Renal cortical epithelial cell (primary cell): ENCODE data around the gene TXNDC12. TPM values are rescaled to one million over a fixed set of nuclear protein-coding genes. Genes with fewer than 3 reads are reported as not detected.
"Not testable (repeated sequence)": the region's sequence is repeated elsewhere in the genome, so short reads cannot be mapped to it uniquely, and the experiment has no call there.

Experiments
- DNase-seq: peaks from one replicate; pipeline ENCODE4 v3.0.0-alpha.2; 2011; ENCODE audit warnings: low read depth
- total RNA-seq: library from RNA; depleted of rRNA; stranded (reverse); fragments of >200 nt; gene quantifications from 2 replicates; pipeline ENCODE4 v1.2.3, GENCODE V29; 2014

TXNDC12 gene
- total RNA-seq, result 36.1 and 55.7 TPM in 2 replicates

- peak; percentile 95 for DNase-seq
These were observed at the start of gene TXNDC12 for GRCh38 chr1:52055066-52055865. Gene TXNDC12, minus strand, starts transcription at chr1:52055191. Its CDS starts 95 bp downstream, at chr1:52055096.

GRCh38 chr1:52102336-52103013 lies 47.5 kb upstream of the TXNDC12 start:
- no peak for DNase-seq

- DNase-seq, result no peak
These were observed 43.3 kb upstream of the TXNDC12 start for GRCh38 chr1:52098139-52098871.

- DNase-seq, result no peak
These were observed 41.2 kb upstream of the TXNDC12 start for GRCh38 chr1:52096216-52096615.

GRCh38 chr1:52094300-52094699 lies 39.3 kb upstream of the TXNDC12 start:
- not testable (repeated sequence) for DNase-seq

- not testable (repeated sequence) for DNase-seq
These were observed 32.9 kb upstream of the TXNDC12 start for GRCh38 chr1:52087892-52088291.

- DNase-seq, result peak; percentile 29
These were observed 25.0 kb upstream of the TXNDC12 start for GRCh38 chr1:52080014-52080415.

- not testable (repeated sequence) for DNase-seq
These were observed 22.3 kb upstream of the TXNDC12 start for GRCh38 chr1:52077277-52077676.

GRCh38 chr1:52072291-52072690 lies 17.3 kb upstream of the TXNDC12 start:
- no peak for DNase-seq

GRCh38 chr1:52070704-52071103 lies 15.7 kb upstream of the TXNDC12 start:
- no peak for DNase-seq

- peak; percentile 36 for DNase-seq
These were observed 8.2 kb upstream of the TXNDC12 start for GRCh38 chr1:52063192-52063591.

GRCh38 chr1:52060822-52061221 lies 5.8 kb upstream of the TXNDC12 start:
- no peak for DNase-seq

GRCh38 chr1:52059888-52060287 lies 4.9 kb upstream of the TXNDC12 start:
- DNase-seq, result no peak

GRCh38 chr1:52059321-52059720 lies 4.3 kb upstream of the TXNDC12 start:
- DNase-seq, result peak; percentile 79

- peak; percentile 16 for DNase-seq
These were observed 3.0 kb upstream of the TXNDC12 start for GRCh38 chr1:52057876-52058415.

GRCh38 chr1:52057255-52057654 lies 2.3 kb upstream of the TXNDC12 start:
- DNase-seq, result peak; percentile 9

GRCh38 chr1:52056937-52057231 lies 1.9 kb upstream of the TXNDC12 start:
- DNase-seq, result peak; percentile 81

- peak; percentile 81 for DNase-seq
These were observed 1.4 kb upstream of the TXNDC12 start, which contains the start of gene BTF3L4 for GRCh38 chr1:52056163-52056936. Gene BTF3L4, plus strand, starts transcription at chr1:52056295. Its CDS starts 3,553 bp downstream, at chr1:52059848.

- no peak for DNase-seq
These were observed 823 bp upstream of the TXNDC12 start for GRCh38 chr1:52055866-52056162.

GRCh38 chr1:52054496-52055065 lies 410 bp downstream of the TXNDC12 start:
- DNase-seq, result no peak

- DNase-seq, result no peak
These were observed 1.1 kb downstream of the TXNDC12 start for GRCh38 chr1:52053862-52054261.
